ENCODE data around the gene NCEH1. TPM values are rescaled to one million over a fixed set of nuclear protein-coding genes. Genes with fewer than 3 reads are reported as not detected.

NCEH1 gene
- total and polyA plus RNA-seq, 4 donors: 6.3 to 52.1 (median 10.6) TPM

DNA sequence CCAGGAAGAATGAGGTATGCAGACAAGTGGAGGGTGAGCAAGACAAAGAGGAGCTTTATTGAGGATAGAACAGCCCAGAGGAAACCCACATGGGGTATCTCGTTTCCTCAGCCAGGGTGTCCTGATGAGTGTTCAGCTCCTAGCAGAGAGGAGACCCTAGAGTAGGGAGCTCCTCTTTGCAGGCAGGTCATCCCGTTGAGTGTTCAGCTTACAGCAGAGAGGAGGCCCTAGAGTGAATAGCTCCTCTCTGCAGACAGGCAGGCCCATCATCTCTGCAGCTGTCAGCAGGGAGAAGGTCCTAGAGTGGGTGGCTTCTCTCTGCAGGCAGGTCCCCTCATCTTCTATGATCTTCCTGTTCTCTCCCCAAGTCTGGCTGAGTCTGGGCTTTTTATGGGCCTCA lies 97.0 kb downstream of the NCEH1 start:
- DNase-seq (no peak), ATAC-seq (ENCODE audit: insufficient read depth, low FRiP score) (no peak)
- Histone ChIP-seq H3K9me3 (ENCODE audit: control insufficient read depth in 4 of 4, insufficient read depth in 3 of 4, low read length in 3 of 4) (peaks cover 0 to 9% (median 2%) of the 10 kb centered on the region in 4 donors), H3K4me1 (ENCODE audit: control insufficient read depth in 5 of 5, insufficient read depth in 5 of 5, low read length in 5 of 5) (peaks cover 0 to 9% (median 0%) of the 10 kb centered on the region in 5 donors), H3K27ac (ENCODE audit: low read depth in 1 of 2, low read length in 1 of 2) (no peak overlapping the region), H3K36me3 (ENCODE audit: control insufficient read depth in 4 of 4, insufficient read depth in 4 of 4, low read length in 4 of 4) (no peaks in the 10 kb centered on the region), H3K9ac (ENCODE audit: insufficient read depth in 1 of 2, low read length in 2 of 2) (no peak overlapping the region), H3K4me3 (no peak overlapping the region), H3K27me3 (ENCODE audit: control insufficient read depth in 3 of 3, insufficient read depth in 3 of 3, low read length in 2 of 3) (no peaks in the 10 kb centered on the region)
- no peak for TF ChIP-seq CTCF (IDR thresholded peaks at IDR 0.05; ENCODE audit: control extremely low read depth, extremely low read depth)
- WGBS, 2 donors: 95 to 96% methylated on average over 2 of the region's 2 CpGs

GRCh38 chr3:172612871-172613678 lies 97.8 kb downstream of the NCEH1 start:
- TF ChIP-seq CTCF (IDR thresholded peaks at IDR 0.05; ENCODE audit: control extremely low read depth, extremely low read depth): no peak
- WGBS, 2 donors: 96 to 100% methylated on average over 6 of the region's 6 CpGs
- Histone ChIP-seq H3K27ac (ENCODE audit: low read depth in 1 of 2, low read length in 1 of 2) (no peak overlapping the region), H3K9ac (ENCODE audit: insufficient read depth in 1 of 2, low read length in 2 of 2) (no peak overlapping the region), H3K9me3 (ENCODE audit: control insufficient read depth in 4 of 4, insufficient read depth in 3 of 4, low read length in 3 of 4) (peaks cover 0 to 9% (median 2%) of the 10 kb centered on the region in 4 donors), H3K27me3 (ENCODE audit: control insufficient read depth in 3 of 3, insufficient read depth in 3 of 3, low read length in 2 of 3) (no peaks in the 10 kb centered on the region), H3K4me1 (ENCODE audit: control insufficient read depth in 5 of 5, insufficient read depth in 5 of 5, low read length in 5 of 5) (peaks cover 0 to 9% (median 3%) of the 10 kb centered on the region in 5 donors), H3K36me3 (ENCODE audit: control insufficient read depth in 4 of 4, insufficient read depth in 4 of 4, low read length in 4 of 4) (no peaks in the 10 kb centered on the region), H3K4me3 (no peak overlapping the region)
- ATAC-seq (ENCODE audit: insufficient read depth, low FRiP score) (no peak), DNase-seq (no peak)

DNA sequence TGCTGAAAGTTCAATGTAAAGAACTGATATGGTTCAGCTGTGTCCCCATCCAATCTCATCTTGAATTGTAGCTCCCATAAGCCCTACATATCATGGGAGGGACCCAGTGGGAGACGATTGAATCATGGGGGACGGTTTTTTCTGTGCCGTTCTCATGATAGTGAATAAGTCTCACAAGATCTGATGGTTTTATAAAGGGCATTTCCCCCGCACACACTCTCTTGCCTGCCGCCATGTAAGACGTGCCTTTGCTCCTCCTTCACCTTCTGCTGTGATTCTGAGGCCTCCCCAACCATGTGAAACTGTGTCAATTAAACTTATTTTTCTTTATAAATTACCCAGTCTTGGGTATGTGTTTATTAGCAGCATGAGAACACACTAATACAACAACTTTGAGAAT lies 101.1 kb downstream of the NCEH1 start:
- Histone ChIP-seq H3K27me3 (ENCODE audit: control insufficient read depth in 3 of 3, insufficient read depth in 3 of 3, low read length in 2 of 3) (no peaks in the 10 kb centered on the region), H3K4me1 (ENCODE audit: control insufficient read depth in 5 of 5, insufficient read depth in 5 of 5, low read length in 5 of 5) (peaks cover 0 to 6% (median 3%) of the 10 kb centered on the region in 5 donors), H3K9me3 (ENCODE audit: control insufficient read depth in 4 of 4, insufficient read depth in 3 of 4, low read length in 3 of 4) (peaks cover 0 to 9% (median 2%) of the 10 kb centered on the region in 4 donors), H3K9ac (ENCODE audit: insufficient read depth in 1 of 2, low read length in 2 of 2) (no peak overlapping the region), H3K27ac (ENCODE audit: low read depth in 1 of 2, low read length in 1 of 2) (no peak overlapping the region), H3K4me3 (no peak overlapping the region), H3K36me3 (ENCODE audit: control insufficient read depth in 4 of 4, insufficient read depth in 4 of 4, low read length in 4 of 4) (no peaks in the 10 kb centered on the region)
- WGBS, 2 donors: 96 to 97% methylated on average over 6 of the region's 6 CpGs
- DNase-seq (no peak), ATAC-seq (ENCODE audit: insufficient read depth, low FRiP score) (no peak)
- TF ChIP-seq CTCF (IDR thresholded peaks at IDR 0.05; ENCODE audit: control extremely low read depth, extremely low read depth): no peak

Data from lung (tissue), 12 donors.